HL-60 (cell line): ENCODE results near the gene IVD.

Experiments
- POLR2AphosphoS5 ChIP-seq: IDR thresholded peaks from 2 replicates; pipeline ENCODE4 v1.6.1; 2012; ENCODE audit warnings: low read depth
- TF ChIP-seq, protein P1 (sequence below): IDR thresholded peaks from one replicate; pipeline ENCODE4 v1.5.1; 2011; ENCODE audit warnings: low read length, control low read depth, inconsistent platforms; ENCODE audit not compliant: insufficient read depth
- TF ChIP-seq, protein P2 (sequence below): IDR thresholded peaks from 2 replicates; pipeline ENCODE4 v1.6.1; 2012; ENCODE audit warnings: low read depth; ENCODE audit not compliant: insufficient replicate concordance

- no peak for TF ChIP-seq POLR2AphosphoS5
- TF ChIP-seq, protein P1, sequence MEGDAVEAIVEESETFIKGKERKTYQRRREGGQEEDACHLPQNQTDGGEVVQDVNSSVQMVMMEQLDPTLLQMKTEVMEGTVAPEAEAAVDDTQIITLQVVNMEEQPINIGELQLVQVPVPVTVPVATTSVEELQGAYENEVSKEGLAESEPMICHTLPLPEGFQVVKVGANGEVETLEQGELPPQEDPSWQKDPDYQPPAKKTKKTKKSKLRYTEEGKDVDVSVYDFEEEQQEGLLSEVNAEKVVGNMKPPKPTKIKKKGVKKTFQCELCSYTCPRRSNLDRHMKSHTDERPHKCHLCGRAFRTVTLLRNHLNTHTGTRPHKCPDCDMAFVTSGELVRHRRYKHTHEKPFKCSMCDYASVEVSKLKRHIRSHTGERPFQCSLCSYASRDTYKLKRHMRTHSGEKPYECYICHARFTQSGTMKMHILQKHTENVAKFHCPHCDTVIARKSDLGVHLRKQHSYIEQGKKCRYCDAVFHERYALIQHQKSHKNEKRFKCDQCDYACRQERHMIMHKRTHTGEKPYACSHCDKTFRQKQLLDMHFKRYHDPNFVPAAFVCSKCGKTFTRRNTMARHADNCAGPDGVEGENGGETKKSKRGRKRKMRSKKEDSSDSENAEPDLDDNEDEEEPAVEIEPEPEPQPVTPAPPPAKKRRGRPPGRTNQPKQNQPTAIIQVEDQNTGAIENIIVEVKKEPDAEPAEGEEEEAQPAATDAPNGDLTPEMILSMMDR = no peak
- TF ChIP-seq, protein P2, sequence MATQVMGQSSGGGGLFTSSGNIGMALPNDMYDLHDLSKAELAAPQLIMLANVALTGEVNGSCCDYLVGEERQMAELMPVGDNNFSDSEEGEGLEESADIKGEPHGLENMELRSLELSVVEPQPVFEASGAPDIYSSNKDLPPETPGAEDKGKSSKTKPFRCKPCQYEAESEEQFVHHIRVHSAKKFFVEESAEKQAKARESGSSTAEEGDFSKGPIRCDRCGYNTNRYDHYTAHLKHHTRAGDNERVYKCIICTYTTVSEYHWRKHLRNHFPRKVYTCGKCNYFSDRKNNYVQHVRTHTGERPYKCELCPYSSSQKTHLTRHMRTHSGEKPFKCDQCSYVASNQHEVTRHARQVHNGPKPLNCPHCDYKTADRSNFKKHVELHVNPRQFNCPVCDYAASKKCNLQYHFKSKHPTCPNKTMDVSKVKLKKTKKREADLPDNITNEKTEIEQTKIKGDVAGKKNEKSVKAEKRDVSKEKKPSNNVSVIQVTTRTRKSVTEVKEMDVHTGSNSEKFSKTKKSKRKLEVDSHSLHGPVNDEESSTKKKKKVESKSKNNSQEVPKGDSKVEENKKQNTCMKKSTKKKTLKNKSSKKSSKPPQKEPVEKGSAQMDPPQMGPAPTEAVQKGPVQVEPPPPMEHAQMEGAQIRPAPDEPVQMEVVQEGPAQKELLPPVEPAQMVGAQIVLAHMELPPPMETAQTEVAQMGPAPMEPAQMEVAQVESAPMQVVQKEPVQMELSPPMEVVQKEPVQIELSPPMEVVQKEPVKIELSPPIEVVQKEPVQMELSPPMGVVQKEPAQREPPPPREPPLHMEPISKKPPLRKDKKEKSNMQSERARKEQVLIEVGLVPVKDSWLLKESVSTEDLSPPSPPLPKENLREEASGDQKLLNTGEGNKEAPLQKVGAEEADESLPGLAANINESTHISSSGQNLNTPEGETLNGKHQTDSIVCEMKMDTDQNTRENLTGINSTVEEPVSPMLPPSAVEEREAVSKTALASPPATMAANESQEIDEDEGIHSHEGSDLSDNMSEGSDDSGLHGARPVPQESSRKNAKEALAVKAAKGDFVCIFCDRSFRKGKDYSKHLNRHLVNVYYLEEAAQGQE = no peak
Observed at GRCh38 chr15:40427188-40427587, 21.6 kb downstream of the IVD start.
